ENCODE measurements around the gene PCID2. TPM values are rescaled to one million over a fixed set of nuclear protein-coding genes. Genes with fewer than 3 reads are reported as not detected.
"Not testable (repeated sequence)": the region's sequence is repeated elsewhere in the genome, so short reads cannot be mapped to it uniquely, and the experiment has no call there.

Gene PCID2
- 10 to 100 TPM; 44.7 to 76.2 (median 55.4) TPM for polyA plus RNA-seq (ENCODE audit: low read depth in 6 of 6)

GRCh38 chr13:113208421-113209335 lies at the start of gene PCID2:
PCID2 (minus strand) TSS chr13:113208669; CDS start chr13:113208634, 35 bp downstream.
- ATAC-seq (ENCODE audit: low read depth in 2 of 2), result peak; percentile 67 to 75
- Mint-ChIP-seq H3K36me3 (peaks cover 0 to 3% of the 10 kb centered on the region in 2 donors), H3K27me3 (no peaks in the 10 kb centered on the region), H3K4me3 (peak within 1 kb of the TSS; percentile 78 to 94 (median 90)), H3K9me3 (no peaks in the 10 kb centered on the region), H3K27ac (peak within 1 kb of the TSS; percentile 51 to 96 (median 90)), H3K4me1 (peaks cover 37 to 61% (median 46%) of the 10 kb centered on the region in 3 donors)
- peak; percentile 91 for DNase-seq

GRCh38 chr13:113257908-113258307 lies 49.4 kb upstream of the PCID2 start:
- not testable (repeated sequence) for H3K27me3 Mint-ChIP-seq; ATAC-seq (ENCODE audit: low read depth in 2 of 2); H3K27ac Mint-ChIP-seq; H3K9me3 Mint-ChIP-seq; H3K4me1 Mint-ChIP-seq; DNase-seq
- Mint-ChIP-seq H3K36me3 (peaks cover 11 to 38% of the 10 kb centered on the region in 2 donors), H3K4me3 (peak overlapping the region in 1 of 8 donors; percentile 35)

GRCh38 chr13:113252516-113253095 lies 44.1 kb upstream of the PCID2 start:
- DNase-seq (no peak), ATAC-seq (ENCODE audit: low read depth in 2 of 2) (no peak)
- H3K36me3 Mint-ChIP-seq, result peaks cover 30 to 38% of the 10 kb centered on the region in 2 donors
- H3K9me3 Mint-ChIP-seq, result no peaks in the 10 kb centered on the region
- no peaks in the 10 kb centered on the region for H3K27me3 Mint-ChIP-seq
- H3K27ac Mint-ChIP-seq, result peak overlapping the region in 1 of 6 donors; percentile 60
- peaks cover 0 to 6% (median 2%) of the 10 kb centered on the region in 3 donors for H3K4me1 Mint-ChIP-seq
- no peak overlapping the region for H3K4me3 Mint-ChIP-seq

- no peaks in the 10 kb centered on the region for H3K27me3 Mint-ChIP-seq
These were observed 37.7 kb upstream of the PCID2 start for GRCh38 chr13:113245849-113246796.

GRCh38 chr13:113243847-113244246 lies 35.4 kb upstream of the PCID2 start:
- Mint-ChIP-seq H3K4me1 (no peaks in the 10 kb centered on the region), H3K4me3 (no peak overlapping the region), H3K27ac (no peak overlapping the region), H3K36me3 (peaks cover 25 to 35% of the 10 kb centered on the region in 2 donors), H3K27me3 (no peaks in the 10 kb centered on the region), H3K9me3 (no peaks in the 10 kb centered on the region)
- ATAC-seq (ENCODE audit: low read depth in 2 of 2) (no peak), DNase-seq (no peak)

More at GRCh38 chr13:113245849-113246796, 37.7 kb upstream of the PCID2 start:
- DNase-seq (no peak), ATAC-seq (ENCODE audit: low read depth in 2 of 2) (no peak)
- H3K27ac Mint-ChIP-seq, result no peak overlapping the region
- H3K9me3 Mint-ChIP-seq, result no peaks in the 10 kb centered on the region
- no peaks in the 10 kb centered on the region for H3K4me1 Mint-ChIP-seq
- peaks cover 37 to 38% of the 10 kb centered on the region in 2 donors for H3K36me3 Mint-ChIP-seq
- no peak overlapping the region for H3K4me3 Mint-ChIP-seq

- H3K9me3 Mint-ChIP-seq; DNase-seq; H3K4me1 Mint-ChIP-seq; H3K4me3 Mint-ChIP-seq; ATAC-seq (ENCODE audit: low read depth in 2 of 2); H3K27me3 Mint-ChIP-seq: not testable (repeated sequence)
- H3K27ac Mint-ChIP-seq, result peak overlapping the region in 1 of 6 donors; percentile 19
- peaks cover 18 to 32% of the 10 kb centered on the region in 2 donors for H3K36me3 Mint-ChIP-seq
These were observed 33.2 kb upstream of the PCID2 start for GRCh38 chr13:113241623-113242022.

GRCh38 chr13:113239986-113240385 lies 31.5 kb upstream of the PCID2 start:
- H3K4me1 Mint-ChIP-seq, result peaks cover 0 to 4% (median 0%) of the 10 kb centered on the region in 3 donors
- no peak for ATAC-seq (ENCODE audit: low read depth in 2 of 2)
- H3K4me3 Mint-ChIP-seq, result no peak overlapping the region

GRCh38 chr13:113239357-113239756 lies 30.9 kb upstream of the PCID2 start:
- no peaks in the 10 kb centered on the region for H3K27me3 Mint-ChIP-seq
- H3K9me3 Mint-ChIP-seq, result no peaks in the 10 kb centered on the region
- no peak overlapping the region for H3K4me3 Mint-ChIP-seq
- ATAC-seq (ENCODE audit: low read depth in 2 of 2) (no peak), DNase-seq (no peak)
- peak overlapping the region in 1 of 6 donors; percentile 58 for H3K27ac Mint-ChIP-seq
- peaks cover 0 to 4% (median 0%) of the 10 kb centered on the region in 3 donors for H3K4me1 Mint-ChIP-seq
- H3K36me3 Mint-ChIP-seq, result peaks cover 19 to 20% of the 10 kb centered on the region in 2 donors

More at GRCh38 chr13:113239986-113240385, 31.5 kb upstream of the PCID2 start:
- no peak overlapping the region for H3K27ac Mint-ChIP-seq
- no peaks in the 10 kb centered on the region for H3K27me3 Mint-ChIP-seq
- peaks cover 20 to 22% of the 10 kb centered on the region in 2 donors for H3K36me3 Mint-ChIP-seq
- no peak for DNase-seq
- no peaks in the 10 kb centered on the region for H3K9me3 Mint-ChIP-seq

- ATAC-seq (ENCODE audit: low read depth in 2 of 2) (no peak), DNase-seq (no peak)
- Mint-ChIP-seq H3K9me3 (no peaks in the 10 kb centered on the region), H3K4me3 (no peak overlapping the region), H3K27ac (no peak overlapping the region), H3K4me1 (peaks cover 0 to 4% (median 0%) of the 10 kb centered on the region in 3 donors), H3K27me3 (no peaks in the 10 kb centered on the region), H3K36me3 (peaks cover 20 to 21% of the 10 kb centered on the region in 2 donors)
These were observed 30.1 kb upstream of the PCID2 start for GRCh38 chr13:113238536-113238935.

GRCh38 chr13:113233101-113233500 lies 24.6 kb upstream of the PCID2 start:
- Mint-ChIP-seq H3K36me3 (peaks cover 15 to 33% of the 10 kb centered on the region in 2 donors), H3K27me3 (no peaks in the 10 kb centered on the region), H3K4me3 (peak overlapping the region in 1 of 8 donors; percentile 30), H3K9me3 (no peaks in the 10 kb centered on the region), H3K27ac (no peak overlapping the region), H3K4me1 (peaks cover 0 to 5% (median 4%) of the 10 kb centered on the region in 3 donors)
- ATAC-seq (ENCODE audit: low read depth in 2 of 2), result no peak
- no peak for DNase-seq

- DNase-seq (no peak), ATAC-seq (ENCODE audit: low read depth in 2 of 2) (no peak)
- Mint-ChIP-seq H3K4me3 (peak overlapping the region in 1 of 8 donors; percentile 40), H3K27ac (peak overlapping the region in 3 of 6 donors; percentile 44 to 88 (median 54)), H3K27me3 (no peaks in the 10 kb centered on the region), H3K9me3 (no peaks in the 10 kb centered on the region), H3K36me3 (peaks cover 15 to 35% of the 10 kb centered on the region in 2 donors), H3K4me1 (peaks cover 0 to 8% (median 4%) of the 10 kb centered on the region in 3 donors)
These were observed 23.9 kb upstream of the PCID2 start for GRCh38 chr13:113232208-113233003.
